GM21528 (cell line): Measurements from ENCODE around the gene HOXA7.

Experiments used
- ATAC-seq: cut with Tn5 transposase; IDR thresholded peaks from one replicate; pipeline ENCODE4 v1.9.1; 2021; ENCODE audit warnings: mild to moderate bottlenecking, moderate library complexity; ENCODE audit not compliant: unreplicated experiment, low FRiP score

The HOXA7 gene

DNA sequence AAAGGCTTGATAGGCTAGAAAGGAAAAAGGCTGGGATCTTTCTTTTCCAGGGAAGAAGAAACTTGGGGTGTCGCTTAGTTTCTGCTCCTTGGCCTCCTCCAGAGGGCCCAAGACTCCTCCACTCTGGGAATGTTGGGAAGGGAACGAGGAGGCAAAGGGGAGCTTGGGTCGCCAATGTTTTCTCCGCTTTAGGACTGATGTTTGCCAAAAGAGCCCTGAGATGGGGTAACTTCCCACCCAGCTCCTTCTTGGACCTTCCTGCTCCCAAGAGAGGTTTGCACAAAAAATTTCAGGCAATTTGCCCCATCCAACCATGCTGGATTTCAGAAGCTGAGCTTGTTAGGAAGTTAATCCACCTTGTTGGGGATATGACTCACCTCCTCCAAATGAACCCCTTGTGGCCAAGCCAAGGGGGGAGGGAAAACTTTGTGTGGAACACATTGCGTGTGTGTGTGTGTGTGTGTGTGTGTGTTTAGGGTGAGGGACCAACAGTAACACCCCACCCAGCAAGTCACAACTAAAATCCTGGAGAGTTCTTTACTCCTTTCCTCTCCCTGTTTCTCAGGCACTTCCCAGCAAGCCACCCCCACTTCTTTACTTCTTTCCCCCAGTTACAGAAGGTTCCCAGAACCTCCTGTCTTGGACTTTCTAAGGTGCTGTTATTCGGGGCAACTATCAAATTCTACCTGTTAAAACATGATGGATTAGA, 45.3 kb downstream of the HOXA7 start:
- no peak for ATAC-seq

DNA sequence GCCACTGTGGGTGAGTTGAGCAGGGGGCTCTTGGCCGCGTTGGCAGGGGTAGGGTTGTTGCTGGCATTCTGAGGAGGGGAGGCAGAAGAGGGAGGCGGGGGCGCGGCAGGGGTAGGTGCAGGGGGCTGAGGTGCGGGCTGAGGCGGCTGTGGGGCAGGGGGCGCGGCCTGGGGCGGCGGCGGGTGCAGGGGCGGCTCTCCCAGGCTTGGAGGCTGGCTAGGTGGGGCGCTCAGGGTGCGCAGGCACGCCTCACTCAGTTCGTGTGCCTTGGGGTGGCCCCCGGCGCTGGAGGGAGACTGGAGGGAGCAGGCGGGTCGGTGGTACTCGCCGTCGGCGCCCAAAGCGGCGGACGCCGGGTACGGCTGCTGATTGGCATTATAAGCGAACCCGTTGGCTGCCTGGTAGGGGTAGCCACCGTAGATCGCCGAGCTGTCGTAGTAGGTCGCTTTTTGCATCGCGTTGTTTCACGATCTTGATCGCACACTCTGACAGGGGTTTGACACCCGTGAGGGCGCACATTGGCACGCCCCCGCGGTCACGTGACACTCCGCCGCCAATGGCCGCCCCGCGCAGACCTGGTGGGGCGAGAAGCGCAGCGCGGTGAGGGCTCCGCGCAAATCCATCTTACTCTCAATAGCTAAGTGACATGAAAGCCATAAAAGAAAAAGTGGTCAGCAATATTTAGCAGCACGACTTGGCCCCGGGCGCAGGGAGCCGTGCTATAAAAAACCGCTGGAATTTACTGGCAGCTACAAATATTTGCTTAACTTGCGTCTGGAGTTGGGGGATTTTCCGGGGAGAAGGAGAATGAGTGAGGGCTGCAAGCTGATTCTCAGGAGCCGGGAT, 46.1 kb downstream of the HOXA7 start:
- no peak for ATAC-seq

DNA sequence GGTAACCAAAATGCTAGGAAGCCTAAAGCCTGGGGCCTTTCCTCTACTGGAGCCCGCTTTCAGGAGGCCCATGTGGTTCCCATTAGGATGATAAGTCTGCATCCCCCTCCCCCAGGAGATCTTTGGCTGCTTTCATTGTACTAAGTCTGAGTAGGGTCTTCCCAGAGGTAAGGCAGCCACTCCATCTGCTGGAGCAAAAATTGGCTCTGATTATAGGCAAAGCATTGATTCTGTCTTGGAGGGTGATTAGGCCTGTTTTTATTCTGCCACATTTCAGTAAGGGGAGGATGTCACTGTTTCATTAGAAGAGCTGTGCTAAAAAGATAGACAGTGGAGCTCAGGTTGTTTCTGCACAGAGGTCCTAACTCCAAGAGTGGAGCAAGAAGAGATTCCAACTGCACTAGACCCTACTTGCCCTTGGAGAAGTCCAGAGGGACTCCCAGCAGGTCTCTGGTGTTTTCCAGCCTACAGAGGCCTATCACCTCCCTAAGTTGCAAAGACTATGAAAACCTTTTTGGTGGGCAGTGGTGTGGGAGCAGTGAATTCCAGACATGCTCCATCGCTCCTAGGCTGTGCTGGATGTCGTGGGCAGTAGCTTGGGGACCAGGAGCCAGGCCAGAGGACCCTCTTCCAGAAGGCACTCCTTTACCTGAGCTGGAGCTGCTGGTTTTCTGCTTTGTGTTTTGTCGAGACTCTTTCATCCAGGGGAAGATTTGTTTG, 46.8 kb downstream of the HOXA7 start:
- ATAC-seq, result no peak

DNA sequence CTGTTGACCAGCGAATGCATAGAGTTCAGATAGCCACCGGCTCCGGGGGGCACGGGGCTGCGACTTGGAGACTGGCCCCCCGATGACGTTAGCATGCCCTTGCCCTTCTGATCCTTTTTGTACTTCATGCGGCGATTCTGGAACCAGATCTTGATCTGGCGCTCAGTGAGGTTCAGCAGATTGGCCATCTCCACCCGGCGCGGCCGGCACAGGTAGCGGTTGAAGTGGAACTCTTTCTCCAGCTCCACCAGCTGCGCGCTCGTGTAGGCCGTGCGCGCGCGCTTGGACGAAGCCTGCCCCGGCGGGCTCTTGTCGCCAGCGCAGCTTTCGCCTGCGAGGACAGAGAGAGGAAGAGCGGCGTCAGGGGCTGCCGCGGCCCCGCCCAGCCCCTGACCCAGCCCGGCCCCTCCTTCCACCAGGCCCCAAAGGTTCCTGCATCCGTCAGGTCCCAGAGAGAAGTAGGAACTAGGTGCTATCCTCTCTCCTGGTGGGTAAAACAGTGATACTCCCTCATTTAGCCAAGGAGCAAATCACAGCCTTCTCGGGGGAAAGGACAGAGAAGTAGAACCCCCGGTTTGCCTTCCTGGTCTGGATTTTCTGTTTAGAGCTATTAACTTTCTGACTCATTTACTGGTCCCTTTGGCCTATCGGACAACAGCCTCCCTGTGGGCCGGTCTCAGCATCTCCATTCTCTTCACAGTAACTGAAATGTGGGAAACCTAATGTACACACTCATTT, 47.9 kb downstream of the HOXA7 start:
- no peak for ATAC-seq

DNA sequence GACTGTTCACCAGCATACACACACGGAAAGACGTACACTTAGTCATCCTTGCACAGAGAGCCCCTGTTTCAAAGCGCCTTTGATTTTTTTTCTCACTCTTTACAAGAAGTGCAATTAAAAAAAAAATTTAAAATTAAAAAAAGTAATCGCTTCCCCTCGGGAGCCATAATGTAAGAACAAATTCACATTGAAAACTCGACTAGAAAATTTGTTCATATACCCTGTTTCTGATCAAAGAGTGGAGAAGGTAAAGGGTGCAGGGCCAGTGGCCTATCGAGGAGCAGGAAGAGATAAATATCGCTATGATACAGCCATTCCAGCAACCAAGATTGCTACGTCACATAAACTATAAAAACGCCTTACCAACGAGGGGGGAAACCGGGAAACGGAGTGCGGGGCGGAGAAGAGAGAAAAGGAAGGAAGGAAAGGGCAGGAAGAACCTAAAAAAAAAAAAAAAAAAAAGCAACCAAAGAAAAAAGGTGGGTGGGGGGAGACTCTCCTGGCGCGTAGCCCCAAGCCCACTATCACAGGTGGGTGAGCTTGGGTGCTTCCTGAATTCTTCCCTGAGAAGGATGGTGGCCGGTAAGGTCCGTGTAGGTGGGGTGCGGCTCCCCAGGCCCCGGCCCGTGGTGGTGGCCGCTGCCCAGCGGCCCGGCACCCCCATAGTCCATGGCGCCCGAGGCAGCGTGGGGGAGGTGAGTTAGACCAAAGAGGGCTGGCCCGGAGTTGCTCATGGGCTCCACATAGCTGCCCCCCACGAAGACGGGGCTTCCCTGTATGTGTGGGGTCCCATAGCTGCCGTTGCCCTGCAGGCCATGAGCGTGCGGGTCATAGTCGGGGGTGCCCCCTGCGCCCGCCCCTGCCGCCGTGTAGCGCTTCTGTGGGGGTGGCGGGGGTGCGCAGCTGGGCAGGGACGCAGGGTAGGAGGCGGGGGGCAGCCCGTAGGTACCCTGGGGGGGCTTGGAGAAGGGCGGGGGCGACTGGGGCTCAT, 48.8 kb downstream of the HOXA7 start:
- no peak for ATAC-seq

DNA sequence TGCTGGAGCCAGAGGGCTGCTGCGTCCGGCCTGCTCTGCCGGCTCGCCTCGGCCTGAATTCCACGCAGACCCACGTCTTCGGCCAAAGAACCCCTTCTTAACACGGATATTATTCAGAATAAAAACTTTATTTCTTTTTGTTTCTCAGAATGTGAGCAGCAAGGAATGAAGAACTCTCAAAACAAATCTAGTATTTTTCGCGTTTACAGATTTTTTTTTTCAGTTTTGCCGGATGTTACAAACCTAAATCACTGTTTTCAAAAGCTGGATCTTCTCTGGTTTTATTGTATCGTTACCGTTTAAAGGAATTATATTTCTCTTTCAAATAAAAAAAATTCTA, 49.6 kb downstream of the HOXA7 start:
- ATAC-seq, result no peak

DNA sequence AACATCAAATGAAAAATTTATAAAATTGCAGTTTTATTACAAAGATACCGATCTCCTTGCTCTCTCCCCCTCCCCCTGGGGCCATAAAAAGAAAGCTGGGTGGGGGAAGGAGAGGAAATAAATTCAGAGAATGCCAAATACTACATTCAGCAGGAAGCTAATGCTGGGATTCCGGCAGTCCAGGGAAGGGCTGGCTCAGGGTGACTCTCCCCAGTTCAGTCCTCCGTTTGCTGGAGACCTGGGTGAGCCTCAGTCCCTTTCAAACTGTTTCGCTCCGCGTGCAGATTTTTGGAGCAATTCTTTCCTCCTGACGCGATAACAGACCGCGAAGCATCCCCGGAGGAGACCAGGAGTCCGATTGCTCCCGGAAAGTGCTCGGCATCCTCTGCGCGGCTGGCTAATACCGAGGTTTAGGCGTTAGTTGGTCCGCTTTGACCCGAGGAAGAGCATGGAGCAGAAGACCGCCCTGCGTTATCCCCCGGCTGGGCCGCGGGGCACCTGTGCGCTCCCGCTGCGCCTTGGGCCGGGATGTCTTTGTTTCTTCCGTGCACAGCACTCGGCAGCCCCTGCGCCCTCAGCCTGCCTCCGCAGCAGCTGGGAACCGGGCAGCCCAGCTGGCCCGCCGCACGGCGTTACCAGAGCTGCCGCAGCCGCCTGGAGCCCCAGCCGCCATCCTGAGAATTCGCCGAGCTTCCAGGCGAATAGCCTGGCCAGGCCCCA, 50.1 kb downstream of the HOXA7 start:
- no peak for ATAC-seq

DNA sequence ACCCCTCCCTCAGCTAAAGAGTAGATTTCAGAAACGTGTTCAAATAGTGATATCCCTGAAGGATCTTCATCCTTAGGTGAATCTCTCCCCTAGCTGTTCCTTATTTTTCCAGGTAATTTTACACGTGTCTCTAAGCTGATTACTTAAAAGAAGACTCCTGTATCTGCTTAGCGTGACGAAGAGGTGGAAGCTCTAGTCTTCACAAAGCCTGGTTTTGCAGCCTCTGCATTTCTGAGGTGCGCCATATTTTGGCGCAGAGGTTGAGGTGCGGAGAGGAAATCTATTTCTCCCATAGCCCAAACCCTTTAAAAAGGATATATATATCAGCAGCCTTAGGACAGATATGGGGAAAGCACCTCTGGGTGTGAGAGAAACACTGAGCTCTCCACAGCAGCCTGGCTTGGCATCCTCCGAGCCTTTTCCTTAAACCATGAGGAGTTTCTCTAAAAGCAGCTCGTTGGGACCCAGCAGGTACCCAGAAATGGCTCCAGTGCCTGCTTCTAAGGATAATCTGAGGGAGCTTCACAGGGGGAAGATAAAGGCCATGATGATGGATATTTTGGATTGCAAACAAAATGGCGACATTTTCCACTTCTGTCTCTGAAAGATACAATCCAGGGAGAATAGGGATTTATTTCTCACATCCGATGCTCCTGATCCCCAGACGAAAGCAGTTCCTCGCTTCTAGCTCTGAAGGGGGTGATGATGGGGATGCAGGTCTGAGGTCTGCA, 51.0 kb downstream of the HOXA7 start:
- ATAC-seq, result no peak

DNA sequence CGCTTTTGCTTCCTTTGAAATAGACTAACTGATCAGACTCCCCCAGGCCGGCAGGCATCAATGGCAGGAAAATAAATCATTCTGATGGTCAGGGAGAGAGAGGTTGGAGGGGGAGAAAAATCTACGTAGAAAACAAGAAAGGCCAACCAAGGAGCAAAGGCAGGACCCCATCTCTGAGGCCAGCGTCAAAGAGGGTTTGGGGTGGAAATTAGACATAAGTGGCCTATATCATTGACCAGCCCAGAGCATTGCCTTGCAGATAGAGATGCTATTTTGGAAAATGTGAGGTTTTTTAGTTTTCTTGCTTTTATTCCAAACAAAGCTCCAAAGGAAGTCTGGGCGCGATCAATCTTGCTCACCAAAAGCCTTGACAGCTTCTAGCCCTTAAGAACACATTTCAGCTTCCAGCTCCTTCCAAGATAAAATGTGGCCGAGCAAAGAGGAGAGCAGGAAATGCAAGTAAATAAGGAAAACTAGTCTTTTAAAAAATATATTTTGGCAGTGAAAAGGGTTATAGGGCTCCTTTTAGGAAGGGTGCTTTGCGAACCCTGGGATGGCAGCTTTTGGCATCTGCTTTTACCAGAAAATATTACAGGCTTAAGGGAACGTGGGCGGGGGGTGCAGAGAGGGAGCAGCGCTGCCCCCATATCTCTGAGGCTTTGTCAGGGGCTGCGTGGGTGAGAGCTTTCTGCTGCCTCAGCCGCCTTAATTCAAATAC, 52.0 kb downstream of the HOXA7 start:
- ATAC-seq, result no peak
